ENCODE results near the gene MFN2.
"Not testable (repeated sequence)": the region's sequence is repeated elsewhere in the genome, so short reads cannot be mapped to it uniquely, and the experiment has no call there.

The MFN2 gene

GRCh38 chr1:12028957-12029511 lies 48.8 kb downstream of the MFN2 start:
- DNase-seq = no peak

GRCh38 chr1:12029720-12030339 lies 49.6 kb downstream of the MFN2 start:
- DNase-seq = no peak

GRCh38 chr1:12031039-12031980 lies 51.1 kb downstream of the MFN2 start:
- no peak for DNase-seq

GRCh38 chr1:12032161-12032621 lies 51.9 kb downstream of the MFN2 start:
- DNase-seq = no peak

- not testable (repeated sequence) for DNase-seq
Measured at GRCh38 chr1:12033441-12033840, 53.2 kb downstream of the MFN2 start.

- no peak for DNase-seq
Measured at GRCh38 chr1:12034381-12034801, 54.1 kb downstream of the MFN2 start.

GRCh38 chr1:12035312-12035711 lies 55.1 kb downstream of the MFN2 start:
- DNase-seq = no peak

GRCh38 chr1:12037486-12038355 lies 57.5 kb downstream of the MFN2 start:
- no peak for DNase-seq

- no peak for DNase-seq
Measured at GRCh38 chr1:12038356-12039163, 58.3 kb downstream of the MFN2 start.

- DNase-seq = no peak
Measured at GRCh38 chr1:12039164-12039525, 58.9 kb downstream of the MFN2 start.

GRCh38 chr1:12039824-12040456 lies 59.7 kb downstream of the MFN2 start:
- DNase-seq = not testable (repeated sequence)

GRCh38 chr1:12040457-12041051 lies 60.3 kb downstream of the MFN2 start:
- DNase-seq = peak; percentile 17

GRCh38 chr1:12044187-12044877 lies 64.1 kb downstream of the MFN2 start:
- DNase-seq = not testable (repeated sequence)

GRCh38 chr1:12046749-12047119 lies 66.5 kb downstream of the MFN2 start:
- no peak for DNase-seq

- no peak for DNase-seq
Measured at GRCh38 chr1:12047120-12047876, 67.1 kb downstream of the MFN2 start.

GRCh38 chr1:12048372-12048771 lies 68.1 kb downstream of the MFN2 start:
- no peak for DNase-seq

GRCh38 chr1:12049616-12050015 lies 69.4 kb downstream of the MFN2 start:
- DNase-seq = peak; percentile 82

- no peak for DNase-seq
Measured at GRCh38 chr1:12051361-12051760, 71.1 kb downstream of the MFN2 start.

- DNase-seq = no peak
Measured at GRCh38 chr1:12052008-12052573, 71.8 kb downstream of the MFN2 start.
